Keratinocyte (primary cell): ENCODE results near the gene BCL2. TPM values are rescaled to one million over a fixed set of nuclear protein-coding genes. Genes with fewer than 3 reads are reported as not detected.

ENCODE experiments used
- DNase-seq: peaks from one replicate; pipeline ENCODE4 v3.0.0-alpha.2; 2011; ENCODE audit warnings: low read depth, missing footprints, low spot score
- FAIRE-seq: peaks from 2 replicates; lab custom pipeline; 2011; peaks lifted over from hg19 to GRCh38; lab: Jason Lieb, UNC
- H2AFZ ChIP-seq: 2 replicates; pipeline ENCODE4 v1.6.0; 2012; ENCODE audit warnings: low read length, control low read depth, inconsistent platforms; ENCODE audit not compliant: control insufficient read depth
- H3K27ac ChIP-seq: 2 replicates; pipeline ENCODE4 v1.5.1; 2011; ENCODE audit warnings: low read length; ENCODE audit not compliant: control insufficient read depth, insufficient read depth
- H3K27me3 ChIP-seq: 3 replicates; pipeline ENCODE4 v1.6.0; 2011; ENCODE audit warnings: low read length; ENCODE audit not compliant: control insufficient read depth, insufficient read depth; ENCODE audit errors: extremely low read depth
- H3K36me3 ChIP-seq, 2 experiments: 2 replicates in 1 of 2; 3 replicates in 1 of 2; pipeline ENCODE4 v1.5.1; 2011; ENCODE audit warnings: low read length in 2 of 2, mild to moderate bottlenecking in 1 of 2; ENCODE audit not compliant: control insufficient read depth in 2 of 2, insufficient read depth in 2 of 2; ENCODE audit errors: extremely low read depth in 1 of 2
- H3K4me1 ChIP-seq: 3 replicates; pipeline ENCODE4 v1.5.1; 2011; ENCODE audit warnings: low read length; ENCODE audit not compliant: control insufficient read depth, insufficient read depth; ENCODE audit errors: extremely low read depth
- H3K4me2 ChIP-seq: 3 replicates; pipeline ENCODE4 v1.6.0; 2011; ENCODE audit warnings: low read depth, low read length; ENCODE audit not compliant: control insufficient read depth, insufficient read depth; ENCODE audit errors: extremely low read depth
- H3K4me3 ChIP-seq, 3 experiments: fragments of 200-600 bp in 1 of 3; sonication (generic) in 1 of 3; 2 replicates in 2 of 3; 3 replicates in 1 of 3; pipeline ENCODE4 v1.5.1; 2011 to 2016; ENCODE audit warnings: low read length in 3 of 3, mild to moderate bottlenecking in 3 of 3, control low read depth in 2 of 3, inconsistent platforms in 1 of 3, low read depth in 1 of 3, mixed read lengths in 1 of 3, mixed run types in 1 of 3, moderate library complexity in 1 of 3; ENCODE audit not compliant: control insufficient read depth in 2 of 3, insufficient read depth in 2 of 3; ENCODE audit errors: extremely low read depth in 1 of 3
- H3K79me2 ChIP-seq: 2 replicates; pipeline ENCODE4 v1.6.0; 2012; ENCODE audit warnings: low read length; ENCODE audit not compliant: control insufficient read depth, insufficient read depth
- H3K9ac ChIP-seq: 3 replicates; pipeline ENCODE4 v1.6.0; 2011; ENCODE audit warnings: low read length; ENCODE audit not compliant: control insufficient read depth, insufficient read depth; ENCODE audit errors: extremely low read depth
- H3K9me1 ChIP-seq: 3 replicates; pipeline ENCODE4 v1.6.0; 2011; ENCODE audit warnings: low read length; ENCODE audit not compliant: control insufficient read depth, insufficient read depth; ENCODE audit errors: extremely low read depth
- H3K9me3 ChIP-seq: 2 replicates; pipeline ENCODE4 v1.5.1; 2012; ENCODE audit warnings: low read depth, low read length; ENCODE audit not compliant: control insufficient read depth
- H4K20me1 ChIP-seq: 3 replicates; pipeline ENCODE4 v1.6.0; 2011; ENCODE audit warnings: low read length; ENCODE audit not compliant: control insufficient read depth, insufficient read depth; ENCODE audit errors: extremely low read depth
- EZH2 ChIP-seq: IDR thresholded peaks from one replicate; pipeline ENCODE4 v1.6.1; 2012; ENCODE audit warnings: inconsistent platforms, mild to moderate bottlenecking, low read length, moderate library complexity
- dilution Hi-C: fragments of 300-500 bp; cut with MboI; formaldehyde crosslinking; loops from one replicate; pipeline ENCODE4 v1.7.0; 2020; ENCODE audit warnings: low sequenced_read_pairs; ENCODE audit not compliant: extremely low pct_ligation_motif_present
- polyA plus RNA-seq, 5 experiments: library from polyadenylated mRNA; depleted of rRNA in 3 of 5; stranded (reverse) in 3 of 5; stranded (forward) in 1 of 5; unstranded in 1 of 5; fragments of >200 nt; gene quantifications; 1 replicate in 1 of 5; 2 replicates in 3 of 5; 3 replicates in 1 of 5; pipeline versions ENCODE4 v1.2.1 to v1.2.3, GENCODE V29; 2011 to 2012; ENCODE audit warnings: missing spikeins in 2 of 5, low read depth in 1 of 5, low replicate concordance in 1 of 5
- TF ChIP-seq, protein P1 (sequence below), 3 experiments: IDR thresholded peaks in 1 of 3; conservative IDR thresholded peaks in 1 of 3; optimal IDR thresholded peaks in 1 of 3; 2 replicates in 2 of 3; 3 replicates in 1 of 3; pipeline versions ENCODE3 to v1.5.1; 2011; ENCODE audit warnings: low read length in 3 of 3, mild to moderate bottlenecking in 3 of 3, moderate library complexity in 2 of 3, control low read depth in 1 of 3, inconsistent platforms in 1 of 3; ENCODE audit not compliant: insufficient read depth in 2 of 3; ENCODE audit errors: extremely low read depth in 1 of 3

Gene BCL2
- polyA plus RNA-seq, 1 donor (not counting 4 experiments of a cell fraction or from before 2014, with no cell fraction given), result 0.30 TPM

DNA sequence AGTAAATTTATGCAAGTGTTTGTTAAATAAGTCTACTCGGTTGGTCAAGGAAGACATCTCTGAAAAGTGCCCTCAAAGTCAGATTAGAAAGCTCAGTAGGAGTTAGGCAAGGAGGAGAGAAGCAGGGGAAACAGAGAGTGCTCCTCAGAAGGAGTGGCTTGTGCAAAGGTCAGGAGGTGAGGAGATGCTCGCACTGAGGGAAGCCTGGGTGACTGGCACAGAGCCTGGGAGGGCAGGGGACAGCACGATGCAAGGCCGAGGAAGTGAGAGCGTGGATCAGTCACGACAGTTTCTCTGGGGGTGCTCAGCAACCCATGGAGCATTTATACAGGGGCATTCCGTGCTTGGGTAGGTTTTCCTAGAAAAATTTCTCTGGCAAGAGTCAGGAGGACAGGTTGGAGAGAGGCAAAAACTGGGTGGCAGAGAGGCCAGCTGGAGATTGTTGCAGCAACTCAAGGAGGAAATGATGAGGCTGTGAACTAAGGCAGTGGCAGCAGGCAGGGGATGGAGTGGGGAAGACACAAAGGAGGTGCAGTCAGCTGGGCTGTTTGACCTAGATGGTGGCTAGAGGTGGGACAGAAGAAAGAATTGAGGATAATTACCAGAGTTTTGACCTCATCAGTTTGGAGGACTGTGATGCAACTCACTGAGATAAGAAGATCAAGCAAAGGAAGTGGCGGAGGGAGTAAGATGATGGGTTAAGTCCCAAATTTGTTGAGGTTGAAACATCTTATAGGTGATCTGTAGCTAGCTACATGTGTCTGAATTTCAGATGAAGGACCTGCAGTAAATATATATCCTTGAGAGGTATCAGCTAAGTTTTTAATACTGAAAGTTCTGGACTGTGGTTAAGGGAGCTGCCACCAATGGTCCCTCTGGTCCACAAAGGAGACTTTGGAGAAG lies 52.4 kb downstream of the BCL2 start:
- no peak for DNase-seq
- peaks cover 3% of the 10 kb centered on the region for H3K27me3 ChIP-seq
- H2AFZ ChIP-seq, result no peak overlapping the region
- H3K9ac ChIP-seq, result no peak overlapping the region
- dilution Hi-C loops, result no loop called here
- no peaks in the 10 kb centered on the region for H3K36me3 ChIP-seq
- H3K9me1 ChIP-seq, result no peaks in the 10 kb centered on the region
- H3K27ac ChIP-seq, result no peak overlapping the region
- H3K4me3 ChIP-seq, result no peak overlapping the region
- H3K79me2 ChIP-seq, result no peaks in the 10 kb centered on the region
- H3K4me2 ChIP-seq, result no peak overlapping the region
- H3K9me3 ChIP-seq, result no peaks in the 10 kb centered on the region
- no peaks in the 10 kb centered on the region for H4K20me1 ChIP-seq
- no peak for TF ChIP-seq EZH2
- TF ChIP-seq, protein P1, sequence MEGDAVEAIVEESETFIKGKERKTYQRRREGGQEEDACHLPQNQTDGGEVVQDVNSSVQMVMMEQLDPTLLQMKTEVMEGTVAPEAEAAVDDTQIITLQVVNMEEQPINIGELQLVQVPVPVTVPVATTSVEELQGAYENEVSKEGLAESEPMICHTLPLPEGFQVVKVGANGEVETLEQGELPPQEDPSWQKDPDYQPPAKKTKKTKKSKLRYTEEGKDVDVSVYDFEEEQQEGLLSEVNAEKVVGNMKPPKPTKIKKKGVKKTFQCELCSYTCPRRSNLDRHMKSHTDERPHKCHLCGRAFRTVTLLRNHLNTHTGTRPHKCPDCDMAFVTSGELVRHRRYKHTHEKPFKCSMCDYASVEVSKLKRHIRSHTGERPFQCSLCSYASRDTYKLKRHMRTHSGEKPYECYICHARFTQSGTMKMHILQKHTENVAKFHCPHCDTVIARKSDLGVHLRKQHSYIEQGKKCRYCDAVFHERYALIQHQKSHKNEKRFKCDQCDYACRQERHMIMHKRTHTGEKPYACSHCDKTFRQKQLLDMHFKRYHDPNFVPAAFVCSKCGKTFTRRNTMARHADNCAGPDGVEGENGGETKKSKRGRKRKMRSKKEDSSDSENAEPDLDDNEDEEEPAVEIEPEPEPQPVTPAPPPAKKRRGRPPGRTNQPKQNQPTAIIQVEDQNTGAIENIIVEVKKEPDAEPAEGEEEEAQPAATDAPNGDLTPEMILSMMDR (optimal IDR thresholded peaks at IDR 0.05 in 1 of 3, IDR thresholded peaks at IDR 0.05 in 1 of 3, conservative IDR thresholded peaks at IDR 0.05 in 1 of 3; ENCODE audit: extremely low read depth in 1 of 3, insufficient read depth in 2 of 3, low read length in 3 of 3), result no peak
- no peaks in the 10 kb centered on the region for H3K4me1 ChIP-seq
- no peak for FAIRE-seq

GRCh38 chr18:63265326-63265725 lies 54.2 kb downstream of the BCL2 start:
- no peak for FAIRE-seq
- no peak for TF ChIP-seq EZH2
- TF ChIP-seq, protein P1 (optimal IDR thresholded peaks at IDR 0.05 in 1 of 3, IDR thresholded peaks at IDR 0.05 in 1 of 3, conservative IDR thresholded peaks at IDR 0.05 in 1 of 3; ENCODE audit: extremely low read depth in 1 of 3, insufficient read depth in 2 of 3, low read length in 3 of 3), result no peak

More at GRCh38 chr18:63265326-63265725, 54.2 kb downstream of the BCL2 start:
- H3K27me3 ChIP-seq, result peaks cover 3% of the 10 kb centered on the region
- no peak overlapping the region for H3K9ac ChIP-seq
- no peak overlapping the region for H3K4me2 ChIP-seq
- no peaks in the 10 kb centered on the region for H3K9me1 ChIP-seq
- no peaks in the 10 kb centered on the region for H3K36me3 ChIP-seq
- H4K20me1 ChIP-seq, result no peaks in the 10 kb centered on the region
- no peak overlapping the region for H3K4me3 ChIP-seq
- no peak overlapping the region for H3K27ac ChIP-seq
- dilution Hi-C loops, result no loop called here
- H2AFZ ChIP-seq, result no peak overlapping the region
- H3K4me1 ChIP-seq, result peaks cover 1% of the 10 kb centered on the region
- DNase-seq, result no peak
- no peaks in the 10 kb centered on the region for H3K9me3 ChIP-seq
- H3K79me2 ChIP-seq, result no peaks in the 10 kb centered on the region
